ENCODE measurements around the gene VPS54.

Gene VPS54, protein sequence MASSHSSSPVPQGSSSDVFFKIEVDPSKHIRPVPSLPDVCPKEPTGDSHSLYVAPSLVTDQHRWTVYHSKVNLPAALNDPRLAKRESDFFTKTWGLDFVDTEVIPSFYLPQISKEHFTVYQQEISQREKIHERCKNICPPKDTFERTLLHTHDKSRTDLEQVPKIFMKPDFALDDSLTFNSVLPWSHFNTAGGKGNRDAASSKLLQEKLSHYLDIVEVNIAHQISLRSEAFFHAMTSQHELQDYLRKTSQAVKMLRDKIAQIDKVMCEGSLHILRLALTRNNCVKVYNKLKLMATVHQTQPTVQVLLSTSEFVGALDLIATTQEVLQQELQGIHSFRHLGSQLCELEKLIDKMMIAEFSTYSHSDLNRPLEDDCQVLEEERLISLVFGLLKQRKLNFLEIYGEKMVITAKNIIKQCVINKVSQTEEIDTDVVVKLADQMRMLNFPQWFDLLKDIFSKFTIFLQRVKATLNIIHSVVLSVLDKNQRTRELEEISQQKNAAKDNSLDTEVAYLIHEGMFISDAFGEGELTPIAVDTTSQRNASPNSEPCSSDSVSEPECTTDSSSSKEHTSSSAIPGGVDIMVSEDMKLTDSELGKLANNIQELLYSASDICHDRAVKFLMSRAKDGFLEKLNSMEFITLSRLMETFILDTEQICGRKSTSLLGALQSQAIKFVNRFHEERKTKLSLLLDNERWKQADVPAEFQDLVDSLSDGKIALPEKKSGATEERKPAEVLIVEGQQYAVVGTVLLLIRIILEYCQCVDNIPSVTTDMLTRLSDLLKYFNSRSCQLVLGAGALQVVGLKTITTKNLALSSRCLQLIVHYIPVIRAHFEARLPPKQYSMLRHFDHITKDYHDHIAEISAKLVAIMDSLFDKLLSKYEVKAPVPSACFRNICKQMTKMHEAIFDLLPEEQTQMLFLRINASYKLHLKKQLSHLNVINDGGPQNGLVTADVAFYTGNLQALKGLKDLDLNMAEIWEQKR

DNA sequence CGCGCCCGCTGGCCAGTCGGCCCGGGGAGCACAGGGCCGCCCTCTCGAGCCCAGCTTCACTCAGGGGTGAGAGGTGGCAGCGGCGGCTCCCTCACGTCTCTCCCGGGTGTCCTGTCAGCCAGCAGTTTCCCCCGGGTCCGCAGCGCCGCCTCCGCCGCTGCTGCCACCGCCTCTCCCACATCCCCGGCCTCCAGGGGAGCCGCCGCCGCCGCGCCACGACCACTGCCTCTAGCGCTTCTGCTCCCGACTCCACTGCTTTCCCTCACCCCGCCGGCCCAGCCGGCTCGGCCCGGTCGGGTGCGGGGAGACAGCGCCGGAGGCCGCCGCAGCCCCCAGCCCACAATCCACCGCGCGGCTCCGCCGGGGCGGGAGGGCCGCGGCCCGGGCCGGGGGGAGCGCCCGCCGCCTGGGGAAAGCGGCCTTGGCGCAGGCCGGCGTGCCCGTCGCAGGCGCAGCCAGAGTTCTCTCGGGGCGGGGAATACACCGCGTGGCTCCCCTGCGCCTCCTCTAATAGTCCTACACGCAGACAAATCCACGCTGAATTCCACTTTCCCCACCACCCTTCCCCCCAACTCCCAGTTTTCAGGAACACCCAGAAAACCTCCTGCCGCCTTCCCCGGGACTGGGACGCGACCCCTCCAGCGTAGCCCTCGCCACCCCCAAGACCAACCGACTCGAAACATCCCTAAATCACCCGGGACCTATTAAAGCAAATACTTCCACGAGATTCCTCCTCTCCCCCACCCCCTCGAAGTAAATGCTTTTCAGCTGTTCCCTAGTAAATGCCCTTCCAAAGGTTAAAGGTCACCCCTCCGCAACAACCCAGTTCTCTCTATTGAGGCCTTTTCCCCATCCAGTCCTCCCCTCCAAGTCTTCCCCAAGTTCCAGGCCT, at the start of gene VPS54:
TSS of gene VPS54 (minus strand) at position 346 of the 892 bp plus-strand sequence. CDS start 35,429 bp downstream, outside the sequence.
- peak; percentile 23 to 41 for DNase-seq (ENCODE audit: low read depth in 1 of 2, low spot score in 1 of 2)

DNA sequence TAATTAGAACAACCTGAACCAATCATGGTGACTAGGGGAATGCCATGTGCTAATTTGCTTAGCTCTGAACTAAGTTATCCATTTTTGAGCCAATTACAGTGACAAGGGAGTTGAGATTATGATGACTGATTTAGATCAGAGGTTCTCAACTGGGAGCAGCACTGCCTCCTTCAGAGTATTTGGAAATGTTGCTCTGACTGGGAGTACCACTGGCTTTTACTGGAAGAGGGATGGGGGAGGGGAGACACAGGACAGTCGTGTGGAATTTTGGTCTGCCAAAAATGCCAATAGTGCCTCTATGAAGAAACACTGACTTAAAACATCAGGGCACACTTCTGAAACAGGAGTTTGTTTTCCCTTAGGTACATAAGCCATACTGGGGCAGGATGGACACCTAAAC, 48.1 kb upstream of the VPS54 start:
- no peak for DNase-seq (ENCODE audit: low read depth in 1 of 2, low spot score in 1 of 2)

DNA sequence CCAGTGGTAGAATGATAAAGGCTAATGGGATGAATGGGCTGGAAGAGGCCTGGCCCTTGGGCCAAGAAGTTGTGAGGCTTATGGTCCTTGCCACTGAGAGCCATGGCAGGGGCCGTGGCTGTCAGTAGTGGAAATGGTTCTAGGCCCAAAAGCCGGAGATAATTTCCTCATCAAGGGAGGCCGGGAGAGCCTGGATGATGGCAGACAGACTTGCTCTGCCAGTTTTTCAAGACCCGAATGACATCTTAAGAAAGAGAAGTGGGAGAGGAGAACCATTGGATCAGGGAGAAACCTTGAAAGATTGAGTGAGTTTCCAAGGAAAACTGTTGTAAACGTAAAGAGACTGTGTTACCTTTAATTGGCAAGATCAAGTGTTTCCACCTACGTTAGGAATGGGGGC, 46.3 kb upstream of the VPS54 start:
- no peak for DNase-seq (ENCODE audit: low read depth in 1 of 2, low spot score in 1 of 2)

DNA sequence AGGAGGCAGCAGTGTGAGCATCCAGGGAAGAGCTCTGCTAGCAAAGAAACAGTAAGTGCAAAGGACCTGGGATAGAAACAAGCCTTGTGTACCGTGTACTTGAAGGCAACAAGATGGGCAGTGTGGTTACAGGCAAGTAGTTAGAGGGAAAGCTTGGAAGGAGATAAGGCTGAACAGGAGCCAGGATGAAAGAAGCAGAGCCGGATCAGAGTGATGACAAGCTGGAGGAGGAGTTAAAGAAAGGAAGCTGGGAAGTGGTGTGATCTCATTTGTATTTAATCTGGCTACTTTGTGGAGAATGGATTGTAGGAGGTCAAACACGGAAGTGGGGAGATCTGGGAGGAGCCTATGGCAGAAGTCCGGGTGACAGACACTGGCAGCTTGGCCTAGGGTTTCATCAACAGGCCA, 44.7 kb upstream of the VPS54 start:
- no peak for DNase-seq (ENCODE audit: low read depth in 1 of 2, low spot score in 1 of 2)

DNA sequence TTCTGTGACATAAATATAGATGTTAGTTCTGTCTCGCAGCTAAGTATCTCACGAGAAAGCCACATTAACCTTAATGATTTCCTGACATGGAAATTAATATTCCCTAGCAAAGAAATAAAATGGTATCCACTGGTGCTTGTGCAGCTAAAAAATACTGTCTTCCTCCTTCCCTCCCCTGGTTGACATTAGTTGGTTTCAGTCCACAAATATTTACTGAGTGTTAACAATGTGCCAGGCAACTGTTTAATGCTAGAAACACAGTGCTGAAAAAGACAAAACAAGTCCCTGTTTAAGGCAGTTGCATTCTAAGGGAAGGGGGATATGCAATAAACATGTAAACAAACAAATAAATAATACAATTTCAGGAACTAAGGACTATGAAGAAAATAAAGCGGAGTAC, 44.2 kb upstream of the VPS54 start:
- DNase-seq (ENCODE audit: low read depth in 1 of 2, low spot score in 1 of 2), result no peak

DNA sequence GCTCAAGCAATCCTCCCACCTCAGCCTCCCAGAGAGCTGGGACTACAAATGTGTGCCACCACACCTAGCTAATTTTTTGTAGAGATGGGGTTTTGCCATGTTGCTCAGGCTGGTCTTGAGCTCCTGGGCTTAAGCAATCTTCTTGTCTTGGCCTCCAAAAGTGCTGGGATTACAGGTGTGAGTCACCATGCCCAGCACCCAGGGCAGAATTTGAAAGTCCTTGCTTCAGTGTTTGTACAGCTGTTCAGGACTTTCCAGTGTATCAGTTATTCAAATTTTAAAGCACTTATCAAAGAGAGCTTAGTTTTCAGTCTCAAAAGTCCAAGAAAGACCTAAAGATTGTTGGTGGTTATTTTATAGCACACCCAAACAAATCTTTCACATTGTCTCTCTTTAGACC, 43.6 kb upstream of the VPS54 start:
- no peak for DNase-seq (ENCODE audit: low read depth in 1 of 2, low spot score in 1 of 2)

DNA sequence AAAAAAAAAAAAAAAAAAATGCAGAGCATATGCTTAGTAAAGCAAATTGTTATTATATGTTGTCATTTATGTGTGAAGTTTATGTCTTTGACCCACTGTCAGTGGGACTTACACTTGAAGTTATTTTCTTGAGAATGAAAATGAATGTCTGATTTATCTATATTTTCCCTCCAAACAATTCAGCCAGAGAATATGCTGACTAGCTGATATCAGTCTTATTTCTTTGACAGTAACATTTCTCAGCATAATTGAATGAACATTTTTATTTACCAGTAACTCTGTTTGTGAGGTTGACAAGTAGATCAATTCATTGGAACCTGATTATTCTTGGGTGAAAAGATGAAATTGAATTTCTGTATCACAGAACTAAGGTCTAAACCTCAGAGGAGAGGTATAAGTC, 40.0 kb upstream of the VPS54 start:
- DNase-seq (ENCODE audit: low read depth in 1 of 2, low spot score in 1 of 2), result no peak

DNA sequence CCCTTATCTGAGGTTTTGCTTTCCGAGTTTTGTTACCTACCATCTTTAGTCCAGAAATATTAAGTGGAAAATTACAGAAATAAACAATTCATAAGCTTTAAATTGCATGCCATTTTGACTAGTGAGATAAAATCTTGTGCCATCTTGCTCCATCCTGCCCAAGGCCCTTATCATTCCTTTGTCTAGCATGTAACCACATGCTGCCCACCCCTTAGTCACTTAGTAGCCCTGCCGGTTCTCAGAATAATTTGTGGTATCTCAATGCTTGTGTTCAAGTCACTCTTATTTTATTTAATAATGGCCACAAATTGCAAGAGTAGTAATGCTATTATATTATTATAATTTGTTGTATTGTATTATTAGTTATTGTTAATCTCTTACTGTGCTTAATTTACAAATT, 36.8 kb upstream of the VPS54 start:
- no peak for DNase-seq (ENCODE audit: low read depth in 1 of 2, low spot score in 1 of 2)

DNA sequence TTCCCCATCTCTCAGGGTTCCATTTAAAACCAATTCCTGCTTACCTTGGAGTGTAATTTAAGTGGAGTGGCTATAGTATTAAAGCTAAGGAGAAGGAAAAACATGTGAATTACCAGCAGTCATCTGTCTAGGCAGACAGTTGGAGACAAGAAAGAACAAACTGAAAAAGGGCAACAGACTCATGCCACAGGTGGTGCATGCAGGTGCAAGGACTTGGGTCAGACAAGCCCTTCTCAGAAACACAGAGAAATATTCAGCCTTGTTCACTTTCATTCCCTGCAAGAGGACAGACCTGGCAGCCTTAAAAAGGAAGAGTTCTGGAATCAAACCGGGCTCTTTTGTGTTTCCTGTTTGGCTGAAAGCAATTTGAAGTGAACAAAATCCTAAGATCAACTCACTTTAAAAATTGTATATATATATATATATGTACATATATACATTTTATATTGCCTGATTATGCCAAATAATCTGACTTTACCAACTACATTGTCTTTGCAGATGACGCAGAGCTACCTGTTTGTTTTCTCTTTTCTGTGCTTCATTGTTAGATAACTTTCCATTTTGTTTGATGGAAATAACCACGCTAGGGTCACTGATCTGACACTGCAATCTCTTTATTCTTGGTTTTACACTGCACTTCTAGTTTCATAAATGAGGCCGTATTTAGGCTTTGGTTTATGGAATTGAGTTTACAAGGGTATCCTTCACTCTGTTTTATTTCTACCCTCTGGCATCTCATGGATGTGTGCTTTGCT, 35.1 kb upstream of the VPS54 start:
- no peak for DNase-seq (ENCODE audit: low read depth in 1 of 2, low spot score in 1 of 2)

DNA sequence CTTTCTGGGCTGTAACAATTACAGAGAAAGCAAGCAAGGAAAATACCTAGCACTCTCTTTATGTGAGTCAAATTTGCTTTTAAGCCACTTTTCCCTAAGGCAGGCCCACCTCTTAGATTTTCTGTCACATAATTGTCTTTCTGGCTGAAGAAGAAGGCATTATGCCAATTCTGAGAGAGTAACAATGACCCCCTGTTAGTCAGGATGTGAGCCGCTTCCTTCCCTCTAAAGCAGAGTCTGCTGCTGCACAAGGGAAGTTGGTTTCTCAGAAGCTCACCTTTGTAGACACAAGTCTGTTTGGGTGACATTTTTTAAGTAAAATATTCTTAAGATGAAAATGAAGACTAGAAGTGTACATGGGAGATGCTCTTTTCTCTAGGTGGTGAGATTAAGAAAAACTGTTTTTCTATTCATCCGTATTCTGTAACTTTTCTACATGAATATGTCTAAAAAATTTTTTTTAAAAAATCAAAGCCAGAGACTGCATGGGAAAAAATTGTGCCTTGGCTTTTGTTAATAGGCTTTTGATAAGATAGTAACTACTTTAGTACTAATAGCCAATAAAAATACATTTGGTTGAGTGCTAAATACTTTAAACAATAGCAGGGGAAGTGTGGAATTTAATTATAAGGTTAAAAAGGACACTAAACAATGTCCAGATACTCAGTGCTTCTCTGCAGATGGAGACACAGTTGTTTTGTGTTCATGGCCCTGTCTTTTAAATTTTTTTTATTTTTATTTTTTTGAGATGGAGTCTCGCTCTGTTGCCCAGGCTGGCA, 33.4 kb upstream of the VPS54 start:
- DNase-seq (ENCODE audit: low read depth in 1 of 2, low spot score in 1 of 2), result no peak

DNA sequence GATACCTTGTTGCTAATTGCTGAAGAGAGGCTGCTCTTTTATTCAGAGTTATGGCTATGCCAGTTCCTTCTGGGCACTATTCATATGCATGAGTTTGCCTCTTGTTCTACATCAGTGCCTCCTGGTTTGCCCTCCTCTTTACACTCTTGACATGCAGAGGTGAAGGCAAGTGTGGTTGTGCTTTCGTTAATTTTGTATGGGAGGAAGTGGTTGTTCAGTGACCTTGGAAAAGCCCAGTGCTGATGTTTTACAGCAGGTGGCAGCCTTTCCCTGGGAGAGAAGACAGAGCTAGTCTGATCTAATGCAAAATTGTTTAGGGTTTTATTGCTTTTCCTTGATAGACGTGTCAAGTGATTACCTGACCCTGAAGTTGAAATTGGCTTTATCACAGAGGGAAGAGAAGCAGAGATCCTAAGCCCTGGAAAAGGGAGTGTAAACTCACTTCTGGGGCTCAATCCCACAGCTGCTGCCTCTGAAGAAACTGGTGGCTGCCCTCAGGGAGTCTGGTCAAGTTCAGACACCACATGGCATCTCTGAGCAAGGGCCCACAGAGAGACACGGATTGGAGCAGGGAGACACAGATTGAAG, 30.5 kb upstream of the VPS54 start:
- DNase-seq (ENCODE audit: low read depth in 1 of 2, low spot score in 1 of 2), result peak; percentile 29 to 68

DNA sequence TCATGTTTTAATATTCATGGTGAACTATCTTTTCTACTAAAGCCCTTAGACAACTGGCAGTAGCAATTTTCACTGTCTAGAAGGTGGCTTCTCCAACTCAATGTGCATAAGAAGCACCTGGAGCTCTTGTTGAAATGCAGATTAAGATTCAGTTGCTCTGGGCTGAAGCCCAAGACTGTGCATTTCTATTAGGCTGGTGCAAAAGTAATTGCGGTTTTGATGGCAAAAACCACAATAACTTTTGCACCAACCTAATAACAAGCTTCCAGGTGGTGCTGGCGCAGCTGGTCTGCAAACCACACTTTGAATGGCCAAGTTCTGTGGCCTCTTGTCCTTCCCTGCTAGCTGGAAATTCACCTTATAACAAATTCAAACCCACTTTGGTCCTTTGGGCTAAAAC, 26.7 kb upstream of the VPS54 start:
- DNase-seq (ENCODE audit: low read depth in 1 of 2, low spot score in 1 of 2), result no peak

DNA sequence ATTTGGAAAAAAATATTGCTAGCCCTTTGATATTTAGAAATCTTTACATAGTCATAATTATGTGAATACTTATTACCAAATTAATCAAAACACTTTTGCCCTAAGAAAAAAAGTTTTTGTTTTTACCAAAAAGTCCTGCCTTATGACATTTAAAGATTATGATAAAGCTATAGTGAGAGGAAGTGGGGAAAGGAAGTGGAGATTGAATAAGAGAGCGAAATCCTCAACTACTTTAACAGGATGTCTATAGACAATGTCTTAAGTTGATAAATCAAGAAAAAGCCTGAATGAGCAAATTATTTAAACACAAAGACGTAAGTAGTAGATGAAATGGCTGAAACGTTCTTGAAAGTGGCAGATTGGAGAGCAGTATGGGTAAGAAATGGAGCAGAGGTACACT, 20.9 kb upstream of the VPS54 start:
- DNase-seq (ENCODE audit: low read depth in 1 of 2, low spot score in 1 of 2), result no peak

DNA sequence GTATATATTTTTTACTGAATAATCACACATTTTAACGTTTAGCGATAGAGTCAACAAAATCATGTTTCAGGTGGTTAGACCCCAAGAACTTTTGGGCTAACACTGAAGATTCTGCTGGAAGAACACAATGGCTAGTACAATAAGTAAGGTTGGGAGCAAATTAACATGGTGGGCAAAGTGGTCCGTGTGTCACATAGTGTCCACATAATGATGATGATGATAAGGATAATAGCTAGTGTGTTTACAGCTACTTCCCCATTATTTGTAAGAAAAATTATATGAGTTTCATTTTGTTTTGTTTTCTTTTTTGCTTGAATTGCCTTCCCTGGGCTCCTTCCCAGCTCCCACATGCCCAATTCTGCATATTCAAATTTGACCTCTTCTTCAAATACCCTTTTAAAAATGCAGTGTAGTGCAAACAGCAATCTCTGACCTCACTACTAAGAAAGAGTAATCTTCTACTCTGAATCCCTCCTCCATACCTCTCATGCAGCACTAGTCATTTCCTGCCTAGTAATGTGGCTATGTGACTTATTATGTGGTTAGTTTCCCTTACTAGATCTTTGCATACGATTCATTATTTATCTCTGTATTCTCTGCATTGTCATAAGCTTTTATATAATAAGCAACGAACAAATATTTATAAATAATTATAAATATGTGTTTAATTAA, 16.9 kb upstream of the VPS54 start:
- DNase-seq (ENCODE audit: low read depth in 1 of 2, low spot score in 1 of 2), result peak in 1 of 2 donors; percentile 35

DNA sequence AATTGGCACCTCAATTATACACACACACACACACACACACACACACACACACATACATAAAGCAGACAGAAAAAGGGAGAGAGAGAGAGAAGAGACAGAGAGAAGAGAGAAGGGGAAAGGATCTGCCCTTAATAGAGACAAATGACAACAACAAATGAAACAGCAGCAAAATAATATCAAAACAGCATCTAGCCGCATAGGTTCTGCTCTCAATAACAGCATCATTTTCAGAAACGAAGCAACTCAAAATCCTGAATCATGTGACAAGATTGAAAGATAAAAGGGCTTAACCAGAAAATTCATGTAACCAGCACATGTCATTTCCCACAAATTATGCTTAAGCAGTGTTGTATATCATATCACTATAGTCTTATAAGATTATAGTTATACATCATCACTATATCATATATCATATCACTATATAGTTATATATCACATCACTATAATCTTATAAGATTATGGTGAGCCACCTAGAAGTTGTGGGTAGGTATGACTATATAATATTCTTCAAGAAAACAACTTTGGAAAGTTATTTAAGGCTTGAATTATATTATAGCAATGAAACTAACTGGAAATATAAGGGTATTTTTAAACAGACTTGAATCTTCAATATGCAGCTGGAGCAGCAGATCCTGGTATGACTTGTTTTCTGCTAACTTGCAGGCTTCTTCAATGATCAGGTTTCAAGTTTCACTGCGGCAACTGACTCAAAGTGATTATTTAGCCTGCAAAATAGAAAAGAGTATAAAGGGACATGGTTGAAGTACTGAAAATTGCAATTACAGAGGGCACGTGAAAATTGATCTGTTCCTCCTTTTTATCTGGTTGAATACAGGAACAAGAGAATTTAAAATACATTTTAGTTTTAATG, 16.1 kb upstream of the VPS54 start:
- DNase-seq (ENCODE audit: low read depth in 1 of 2, low spot score in 1 of 2), result no peak

DNA sequence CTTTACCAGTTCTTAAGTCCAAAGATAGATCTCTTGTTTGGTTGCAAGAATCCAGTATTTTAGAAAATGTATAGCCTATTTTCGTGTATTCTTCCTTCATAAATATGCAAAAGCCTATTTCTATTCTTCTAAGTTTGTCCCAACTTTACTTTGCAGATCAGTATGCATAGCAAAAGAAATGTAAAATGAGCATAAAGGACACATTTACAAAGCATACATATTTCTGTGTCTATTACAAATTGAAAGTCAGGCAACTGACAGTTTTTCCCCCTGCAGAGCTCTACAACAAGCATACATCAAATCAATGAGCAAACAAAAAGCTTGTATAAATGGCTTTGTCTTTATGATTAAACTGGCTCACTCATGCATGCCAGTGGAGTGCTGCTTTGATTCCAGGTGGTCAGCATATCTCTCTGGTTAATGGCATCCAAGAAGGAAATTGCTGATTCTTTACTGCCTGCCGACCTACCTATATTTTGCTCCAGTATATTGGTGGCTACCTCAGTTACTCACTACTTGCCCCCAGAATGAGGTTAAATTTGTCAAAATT, 10.0 kb upstream of the VPS54 start:
- no peak for DNase-seq (ENCODE audit: low read depth in 1 of 2, low spot score in 1 of 2)

DNA sequence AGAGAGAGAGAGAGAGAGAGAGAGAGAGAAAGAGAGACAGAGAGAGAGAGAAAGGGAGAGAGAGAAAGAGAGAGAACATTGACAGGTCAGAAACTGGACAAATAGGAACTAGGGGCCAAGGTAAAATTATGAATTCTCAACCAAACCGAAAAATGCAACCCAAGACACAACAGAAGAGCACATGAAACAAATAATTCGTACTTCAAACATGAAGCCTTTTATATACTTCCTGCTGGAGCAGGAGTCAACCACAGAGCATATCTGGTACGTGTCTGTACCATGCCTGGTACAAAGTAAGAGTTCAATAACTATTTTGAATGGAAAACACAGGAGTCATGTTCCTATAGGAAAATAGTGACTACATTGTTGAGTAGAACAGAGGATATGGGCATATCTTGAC, 6.5 kb upstream of the VPS54 start:
- DNase-seq (ENCODE audit: low read depth in 1 of 2, low spot score in 1 of 2), result no peak

Measured in activated CD4-positive, alpha-beta T cell treated with anti-CD3 and anti-CD28 coated beads, Interleukin-2, amount 50 U/mL, for 24 hours (primary cell).